HL-60 (cell line): ENCODE results near the gene GRAMD1A.
"Not testable (repeated sequence)": the region's sequence is repeated elsewhere in the genome, so short reads cannot be mapped to it uniquely, and the experiment has no call there.

Source experiments
- DNase-seq, 2 experiments: peaks; one replicate each; pipeline ENCODE4 v3.0.0-alpha.2; 2010 to 2020; ENCODE audit warnings: low read depth in 1 of 2, low spot score in 1 of 2
- H3K27ac ChIP-seq: fragments of 250-450 bp; sonication (Bioruptor Pico); replicated peaks from 2 replicates; pipeline ENCODE4 v1.5.1; 2020; ENCODE audit warnings: mild to moderate bottlenecking, moderate library complexity
- H3K27me3 ChIP-seq: fragments of 250-450 bp; sonication (Bioruptor Pico); 2 replicates; pipeline ENCODE4 v1.5.1; 2021; ENCODE audit warnings: mild to moderate bottlenecking, moderate library complexity; ENCODE audit not compliant: insufficient read depth, poor library complexity, severe bottlenecking
- H3K4me3 ChIP-seq: replicated peaks from 2 replicates; pipeline ENCODE4 v1.5.1; 2011; ENCODE audit warnings: mild to moderate bottlenecking, control low read depth, low read length; ENCODE audit not compliant: insufficient read depth
- CTCF ChIP-seq: IDR thresholded peaks from one replicate; pipeline ENCODE4 v1.5.1; 2011; ENCODE audit warnings: low read length, control low read depth, inconsistent platforms; ENCODE audit not compliant: insufficient read depth
- GABPA ChIP-seq: IDR thresholded peaks from 2 replicates; pipeline ENCODE4 v1.6.1; 2012; ENCODE audit warnings: low read depth
- POLR2AphosphoS5 ChIP-seq: IDR thresholded peaks from 2 replicates; pipeline ENCODE4 v1.6.1; 2012; ENCODE audit warnings: low read depth
- REST ChIP-seq: IDR thresholded peaks from 2 replicates; pipeline ENCODE4 v1.6.1; 2012; ENCODE audit warnings: low read depth; ENCODE audit not compliant: insufficient replicate concordance
- SPI1 ChIP-seq: IDR thresholded peaks from 2 replicates; pipeline ENCODE4 v1.6.1; 2012; ENCODE audit warnings: low read depth, mild to moderate bottlenecking, borderline replicate concordance

GRAMD1A gene

DNA sequence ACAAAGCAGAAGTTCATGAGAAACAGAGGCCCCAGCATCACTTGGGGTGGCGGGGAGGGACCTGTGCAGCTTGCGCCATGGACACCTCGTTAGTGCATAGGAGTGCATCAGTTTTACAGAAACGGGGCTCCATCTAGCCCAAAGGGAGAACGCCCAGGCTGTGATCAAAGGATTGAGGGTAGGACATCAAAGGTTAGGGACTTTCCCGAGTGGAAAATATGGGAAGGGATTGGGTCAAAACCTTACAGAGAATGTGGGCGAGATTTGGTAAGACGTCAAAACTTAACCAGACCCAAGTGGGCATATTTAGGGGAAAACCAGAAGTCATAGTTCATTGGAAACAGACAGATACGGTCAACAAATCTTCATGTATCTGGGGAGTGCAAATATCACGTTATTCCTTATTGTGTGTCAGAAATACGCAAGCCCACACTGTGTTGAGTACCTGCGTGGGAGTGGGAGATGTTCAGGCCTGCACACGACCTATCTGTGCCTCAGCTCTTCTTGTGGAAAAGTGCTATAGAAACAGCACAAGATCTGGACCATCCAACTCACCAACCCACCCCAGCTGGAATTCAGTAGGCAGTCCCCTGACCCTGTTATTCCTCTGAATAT lies 9.4 kb upstream of the GRAMD1A start:
- no peak for TF ChIP-seq POLR2AphosphoS5
- no peak for TF ChIP-seq CTCF
- no peak for TF ChIP-seq REST
- no peak for TF ChIP-seq GABPA
- no peak for TF ChIP-seq SPI1
- H3K27ac ChIP-seq, result no peak overlapping the region
- H3K27me3 ChIP-seq, result no peaks in the 10 kb centered on the region
- no peak for DNase-seq
- H3K4me3 ChIP-seq, result no peak overlapping the region

GRCh38 chr19:34991542-34992333 lies 8.4 kb upstream of the GRAMD1A start:
- no peaks in the 10 kb centered on the region for H3K27me3 ChIP-seq
- no peak overlapping the region for H3K4me3 ChIP-seq
- no peak for TF ChIP-seq REST
- TF ChIP-seq CTCF, result no peak
- no peak for TF ChIP-seq SPI1
- H3K27ac ChIP-seq, result no peak overlapping the region
- no peak for DNase-seq

GRCh38 chr19:34992582-34992981 lies 7.5 kb upstream of the GRAMD1A start:
- H3K27ac ChIP-seq, H3K4me3 ChIP-seq, H3K27me3 ChIP-seq, DNase-seq: not testable (repeated sequence)

DNA sequence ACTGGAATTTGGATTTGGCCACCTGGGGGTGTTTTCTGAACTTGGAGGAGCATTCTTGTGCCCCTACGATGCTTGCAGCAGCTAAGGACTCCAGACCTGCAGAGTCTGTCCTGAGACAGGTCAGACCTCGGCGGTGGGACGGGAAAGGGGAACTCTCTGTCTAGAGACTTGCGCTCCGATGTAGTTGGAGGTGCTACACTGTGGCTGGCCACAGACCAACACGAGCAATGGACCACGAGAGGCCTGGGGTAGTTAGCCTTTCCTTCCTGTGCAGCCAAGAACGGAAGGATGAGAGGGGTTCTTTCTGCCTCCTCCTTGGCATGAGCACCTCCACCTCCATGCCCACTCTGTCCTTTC lies 5.9 kb upstream of the GRAMD1A start:
- no peak overlapping the region for H3K4me3 ChIP-seq
- no peak overlapping the region for H3K27ac ChIP-seq
- DNase-seq, result no peak
- no peaks in the 10 kb centered on the region for H3K27me3 ChIP-seq
- no peak for TF ChIP-seq POLR2AphosphoS5
- no peak for TF ChIP-seq CTCF
- TF ChIP-seq REST, result no peak
- TF ChIP-seq GABPA, result no peak
- TF ChIP-seq SPI1, result no peak
